Measurements from ENCODE around the gene PRKG1.
"Not testable (repeated sequence)": the region's sequence is repeated elsewhere in the genome, so short reads cannot be mapped to it uniquely, and the experiment has no call there.

PRKG1 gene

DNA sequence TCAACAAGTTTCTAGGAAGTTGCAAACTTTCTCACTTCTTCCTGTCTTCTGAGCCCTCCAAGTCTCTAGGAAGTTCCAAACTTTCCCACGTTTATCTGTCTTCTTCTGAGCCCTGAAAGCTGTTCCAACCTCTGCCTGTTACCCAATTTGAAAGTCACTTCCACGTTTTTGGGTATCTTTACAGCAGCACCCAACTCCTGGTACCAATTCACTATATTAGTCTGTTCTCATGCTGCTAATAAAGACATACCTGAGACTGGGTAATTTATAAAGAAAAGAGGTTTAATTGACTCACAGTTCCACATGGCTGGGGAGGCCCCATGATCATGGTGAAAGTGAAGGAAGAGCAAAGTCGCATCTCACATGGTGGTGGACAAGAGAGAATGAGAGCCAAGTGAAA, 381.5 kb downstream of the PRKG1 start:
- DNase-seq (ENCODE audit: extremely low spot score, insufficient read length, low read depth); FAIRE-seq: not testable (repeated sequence)

DNA sequence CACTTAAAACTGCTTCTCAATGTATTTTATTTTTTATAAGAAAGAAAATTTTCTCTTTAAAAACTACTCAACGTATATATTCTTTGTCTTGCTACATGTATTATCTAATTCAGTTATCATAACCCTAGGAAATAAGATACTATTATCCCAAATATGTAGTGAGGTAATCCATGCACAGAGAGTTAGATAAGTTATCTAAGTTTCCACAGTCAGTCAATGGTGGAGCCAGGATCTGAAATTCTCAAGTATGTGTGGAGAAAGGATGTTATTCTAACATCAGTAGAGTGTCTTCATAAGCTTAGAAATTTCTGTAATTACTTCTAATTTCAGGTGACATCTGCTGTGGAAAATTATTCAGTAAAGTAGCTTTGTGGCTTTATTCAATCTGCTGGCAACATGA, 385.2 kb downstream of the PRKG1 start:
- FAIRE-seq (no peak), DNase-seq (ENCODE audit: extremely low spot score, insufficient read length, low read depth) (no peak)

DNA sequence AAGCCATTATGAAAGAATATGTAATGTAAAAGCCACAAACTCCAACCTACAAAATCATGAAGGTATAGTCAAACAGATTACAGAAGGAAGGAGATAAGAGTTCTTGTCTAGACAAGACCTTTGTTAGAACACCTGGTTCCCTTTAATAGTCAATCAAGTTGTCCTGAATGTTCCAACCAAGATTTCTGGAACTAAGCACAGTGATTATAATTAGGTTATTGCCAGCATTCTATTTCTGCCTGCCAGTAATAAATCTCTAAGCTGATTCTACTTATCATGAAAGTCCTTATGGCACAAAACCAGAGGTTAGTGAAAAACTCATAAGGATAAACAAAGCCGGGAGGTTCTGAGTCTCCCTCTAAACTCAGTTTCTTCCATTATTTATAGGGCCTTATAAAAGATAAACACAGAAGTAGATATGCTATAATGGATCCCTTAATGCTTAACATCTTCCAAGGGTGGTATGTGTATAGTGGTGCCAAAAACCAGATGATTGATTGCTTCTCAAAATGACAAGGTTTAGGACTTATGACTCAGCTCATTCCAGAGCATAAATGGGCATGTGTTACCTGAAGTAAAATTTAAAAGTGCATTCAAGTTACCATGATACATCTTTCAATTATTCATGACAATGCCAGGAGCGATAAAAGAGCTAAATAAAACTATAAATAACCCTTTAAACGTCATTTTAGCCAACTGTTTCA, 387.9 kb downstream of the PRKG1 start:
- DNase-seq (ENCODE audit: extremely low spot score, insufficient read length, low read depth): no peak

DNA sequence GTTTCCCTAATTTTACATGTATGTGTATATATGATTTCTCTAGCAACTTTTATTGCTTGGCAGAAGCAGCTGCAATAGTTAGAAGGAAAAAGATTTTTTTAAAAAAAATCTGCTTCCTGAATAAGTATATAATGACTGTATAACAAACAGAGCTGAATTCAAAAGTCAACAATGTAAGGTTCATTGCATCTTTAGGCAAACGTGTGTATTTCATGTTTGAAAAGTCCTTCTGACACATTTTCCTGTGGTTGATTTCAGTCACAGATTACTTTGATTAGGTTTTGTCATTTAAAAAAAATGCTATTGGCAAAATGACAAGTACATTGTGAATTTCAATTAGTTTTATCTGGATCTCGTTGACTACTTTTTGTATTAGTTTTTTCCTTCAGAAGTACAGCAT, 394.1 kb downstream of the PRKG1 start:
- no peak for FAIRE-seq

More for the DNA sequence above, 387.9 kb downstream of the PRKG1 start:
- FAIRE-seq: no peak

DNA sequence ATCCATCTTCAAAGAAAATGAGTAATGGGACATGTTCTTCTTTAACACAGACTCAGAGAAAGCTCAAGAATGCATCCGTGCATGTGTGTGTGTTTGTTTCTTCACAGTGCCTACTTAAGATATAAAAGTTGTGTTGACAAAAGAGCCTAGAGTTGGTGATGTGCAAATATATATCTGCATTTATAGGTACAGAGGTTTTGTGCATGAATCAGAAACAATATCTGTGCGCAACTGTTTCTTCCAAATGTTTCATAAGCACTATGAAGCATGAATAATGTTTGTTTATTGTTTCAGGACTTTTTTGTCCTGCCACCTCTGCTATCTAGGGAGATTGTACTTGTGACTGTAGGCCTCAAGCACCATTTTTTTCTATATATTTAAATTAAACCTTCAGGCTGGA, 395.4 kb downstream of the PRKG1 start:
- FAIRE-seq (no peak), DNase-seq (ENCODE audit: extremely low spot score, insufficient read length, low read depth) (no peak)

More for the DNA sequence above, 394.1 kb downstream of the PRKG1 start:
- DNase-seq (ENCODE audit: extremely low spot score, insufficient read length, low read depth): no peak

DNA sequence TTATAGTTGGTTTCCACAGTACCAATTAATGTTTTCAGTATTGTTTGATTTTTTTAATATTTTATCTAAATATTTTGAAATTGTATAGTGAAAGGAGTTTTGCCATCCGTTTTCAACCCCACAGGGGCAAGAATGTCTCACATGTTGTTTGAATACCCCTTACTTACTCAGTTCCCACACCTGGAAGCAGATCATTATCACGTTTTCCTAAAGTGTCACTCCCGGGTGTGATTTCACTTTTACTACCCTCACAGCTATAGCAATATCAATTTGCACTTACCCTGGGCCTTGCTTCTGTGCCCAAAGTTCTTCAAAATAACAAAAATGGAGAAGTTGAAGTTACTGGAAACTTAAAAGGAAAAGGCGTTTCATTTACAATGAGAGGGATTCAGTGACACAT, 397.0 kb downstream of the PRKG1 start:
- no peak for FAIRE-seq
- DNase-seq (ENCODE audit: extremely low spot score, insufficient read length, low read depth): no peak

DNA sequence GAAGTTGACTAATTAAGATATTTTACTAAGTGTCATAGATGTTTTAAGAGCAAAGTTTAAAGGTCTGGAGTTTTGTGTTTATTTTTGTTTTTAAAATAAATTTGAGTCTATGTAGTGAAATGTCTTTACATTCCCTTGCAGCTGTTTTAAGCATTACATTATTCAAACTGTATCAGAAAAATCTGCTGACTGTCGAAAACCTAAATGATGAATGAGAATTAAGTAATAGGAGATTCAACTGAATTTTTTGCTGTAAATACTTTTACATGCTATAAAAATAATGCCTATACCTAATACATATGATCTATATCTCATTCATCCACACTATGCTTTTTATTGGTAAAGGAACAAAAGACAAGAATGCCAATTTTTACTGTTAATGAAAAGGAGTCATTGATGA, 397.9 kb downstream of the PRKG1 start:
- no peak for FAIRE-seq

DNA sequence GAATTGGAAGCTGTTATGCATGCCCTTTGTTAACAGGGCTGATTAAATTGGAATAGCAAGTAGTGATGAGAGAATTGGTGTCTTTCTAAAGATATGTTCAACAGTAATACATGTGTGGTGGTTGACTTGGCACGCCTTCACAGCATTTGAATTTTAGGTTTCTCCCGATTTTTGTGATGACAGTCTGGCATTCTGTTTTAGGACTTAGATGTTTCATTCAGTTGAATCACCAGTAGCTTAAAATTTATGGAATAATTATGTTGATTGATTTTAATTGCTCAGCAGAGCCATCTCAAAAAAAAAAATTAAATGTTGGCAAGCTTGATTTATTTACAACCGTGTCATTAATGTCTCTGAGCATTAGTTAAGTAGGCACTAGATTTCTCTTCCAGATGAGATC, 405.4 kb downstream of the PRKG1 start:
- no peak for DNase-seq (ENCODE audit: extremely low spot score, insufficient read length, low read depth)
- FAIRE-seq: no peak

More for the DNA sequence above, 397.9 kb downstream of the PRKG1 start:
- DNase-seq (ENCODE audit: extremely low spot score, insufficient read length, low read depth): no peak

DNA sequence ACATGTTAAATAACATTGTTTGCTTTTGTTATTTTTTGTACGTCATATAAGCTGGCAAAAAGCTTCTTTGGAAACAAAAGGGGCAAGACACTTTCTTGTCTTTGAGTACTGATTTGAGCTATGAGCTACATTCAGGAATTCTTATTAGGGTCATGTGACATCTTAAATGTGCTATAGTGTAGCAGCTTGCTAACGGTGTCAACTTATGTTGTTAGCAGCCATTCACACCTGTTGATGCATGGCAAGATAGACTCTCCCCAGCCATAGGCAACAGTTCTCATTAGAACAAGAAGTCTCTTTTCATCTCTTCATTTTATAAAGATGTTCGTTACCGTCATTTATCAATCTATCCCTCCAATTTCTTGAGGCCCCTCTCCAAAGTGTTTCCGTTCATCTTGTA, 411.4 kb downstream of the PRKG1 start:
- no peak for FAIRE-seq

DNA sequence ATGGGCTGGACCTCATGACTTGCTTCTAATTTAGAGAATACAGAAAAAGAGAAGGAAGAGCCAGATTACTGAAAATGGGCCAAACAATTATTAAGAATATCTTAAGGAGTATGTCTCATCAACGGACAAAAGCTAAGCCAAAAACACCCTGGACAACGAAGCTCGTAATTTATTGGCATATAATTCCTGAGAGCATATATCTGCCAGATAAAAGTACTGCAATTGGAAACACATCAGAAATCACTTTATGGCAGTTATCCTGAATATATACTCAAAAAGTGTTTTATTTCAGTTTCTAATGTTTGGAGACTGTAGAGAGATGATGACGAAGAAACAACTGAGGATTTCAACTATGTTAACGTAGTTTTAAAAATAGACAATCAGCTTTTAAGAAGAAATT, 413.3 kb downstream of the PRKG1 start:
- DNase-seq (ENCODE audit: extremely low spot score, insufficient read length, low read depth) (no peak), FAIRE-seq (no peak)

More for the DNA sequence above, 411.4 kb downstream of the PRKG1 start:
- no peak for DNase-seq (ENCODE audit: extremely low spot score, insufficient read length, low read depth)

DNA sequence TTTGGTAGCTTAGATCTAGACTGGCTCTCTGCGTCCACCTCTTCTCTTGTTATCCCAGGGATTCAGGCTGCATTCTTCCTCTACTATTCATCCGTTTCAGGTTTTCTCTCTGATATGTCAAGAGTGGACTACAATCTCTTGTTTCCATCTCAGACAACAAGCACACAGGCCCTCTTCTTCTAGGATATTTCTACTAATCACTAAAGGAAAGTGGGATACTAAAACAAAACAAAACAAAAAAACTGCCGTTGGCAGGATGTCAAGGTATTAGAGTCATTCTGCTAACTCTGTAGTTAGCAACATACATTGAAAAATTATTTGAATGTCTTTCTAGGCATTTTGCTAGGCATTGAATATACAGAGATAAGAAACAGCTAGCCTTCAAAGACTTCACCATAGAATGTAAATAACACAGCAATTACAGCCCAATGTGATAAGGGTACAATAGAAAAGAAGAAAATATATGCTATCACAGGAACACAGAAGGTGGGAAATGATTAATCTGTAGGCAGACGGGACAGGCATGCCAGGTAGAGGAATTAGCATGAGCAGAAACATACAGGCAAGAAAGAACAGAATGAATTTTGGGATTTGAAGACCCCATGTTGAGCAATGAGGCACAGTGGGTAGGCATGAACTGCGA, 414.6 kb downstream of the PRKG1 start:
- DNase-seq (ENCODE audit: extremely low spot score, insufficient read length, low read depth): no peak
- FAIRE-seq: no peak

DNA sequence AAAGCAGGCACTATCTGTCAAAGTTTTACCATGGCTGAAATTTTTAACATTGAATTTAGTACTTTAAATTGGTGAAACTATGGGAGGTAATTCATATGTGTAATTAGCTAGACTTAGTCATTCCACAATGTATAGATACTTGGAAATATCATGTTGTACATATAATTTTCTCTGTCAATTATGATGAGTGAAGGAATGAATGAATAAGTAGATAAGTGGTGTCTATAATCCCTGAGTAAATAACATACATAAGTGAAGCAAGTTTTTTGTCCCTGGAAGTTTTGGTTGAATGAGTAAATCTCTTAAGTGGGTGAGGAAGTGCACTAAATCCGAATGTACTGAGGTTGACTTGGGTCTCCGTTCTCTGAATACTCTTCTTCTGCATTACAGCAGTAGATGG, 424.1 kb downstream of the PRKG1 start:
- DNase-seq (ENCODE audit: extremely low spot score, insufficient read length, low read depth) (no peak), FAIRE-seq (no peak)

DNA sequence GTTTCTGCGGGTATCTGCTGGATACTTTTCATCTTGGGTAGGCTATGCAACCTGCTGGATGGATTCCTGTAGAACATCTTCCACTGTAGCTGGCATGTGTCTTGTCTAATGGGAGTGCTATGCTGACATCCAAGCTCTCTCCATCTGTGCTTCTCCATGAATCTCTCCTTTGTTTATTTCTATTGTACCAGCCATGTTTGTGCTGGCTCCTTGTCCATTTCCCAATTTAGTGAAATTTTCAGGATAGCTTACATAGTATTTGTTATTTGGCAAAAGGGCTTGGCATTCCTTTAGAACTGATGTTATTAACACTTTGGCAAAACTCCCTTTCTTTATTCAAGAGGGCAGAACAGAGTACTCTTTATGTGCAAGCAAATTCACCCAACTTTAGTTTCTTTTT, 427.1 kb downstream of the PRKG1 start:
- DNase-seq (ENCODE audit: extremely low spot score, insufficient read length, low read depth) (no peak), FAIRE-seq (no peak)

DNA sequence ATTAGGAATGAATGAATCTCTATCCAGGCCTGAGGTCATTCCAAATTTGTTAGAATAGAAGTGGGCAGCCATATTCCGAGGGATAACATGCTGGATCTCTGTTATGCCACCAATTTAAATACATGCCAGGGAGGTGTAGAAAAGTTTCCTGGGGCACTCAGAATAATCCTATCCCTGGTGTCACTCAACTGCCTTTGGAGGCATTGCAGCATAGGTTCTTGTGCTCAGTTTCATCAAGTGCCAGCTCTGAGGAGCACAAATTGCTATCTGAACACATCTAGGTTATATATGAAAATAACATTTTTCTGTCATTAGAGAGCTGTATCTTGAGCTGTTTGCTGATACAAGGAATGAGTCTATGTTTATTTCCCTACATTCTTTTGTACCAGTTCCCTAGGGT, 427.8 kb downstream of the PRKG1 start:
- no peak for DNase-seq (ENCODE audit: extremely low spot score, insufficient read length, low read depth)
- FAIRE-seq: no peak

DNA sequence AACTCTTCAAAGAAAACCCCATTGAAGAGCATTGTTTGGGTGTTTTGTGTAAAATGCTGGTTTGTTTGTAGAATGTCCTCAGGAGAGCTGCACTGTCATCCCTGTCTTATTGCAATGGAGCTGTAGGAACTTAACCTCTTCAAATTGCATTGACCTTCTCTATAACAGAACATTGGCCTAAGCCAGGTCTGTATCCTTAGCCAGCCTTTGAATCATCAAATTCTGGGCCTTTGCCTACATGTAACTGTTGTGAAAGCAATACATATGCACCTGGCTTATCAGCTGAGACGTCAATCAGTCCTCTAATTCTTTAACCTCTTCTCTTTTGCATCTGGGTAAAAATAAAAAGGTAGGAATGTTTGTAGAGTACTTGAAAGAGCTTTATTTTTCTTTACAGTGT, 429.1 kb downstream of the PRKG1 start:
- no peak for FAIRE-seq

DNA sequence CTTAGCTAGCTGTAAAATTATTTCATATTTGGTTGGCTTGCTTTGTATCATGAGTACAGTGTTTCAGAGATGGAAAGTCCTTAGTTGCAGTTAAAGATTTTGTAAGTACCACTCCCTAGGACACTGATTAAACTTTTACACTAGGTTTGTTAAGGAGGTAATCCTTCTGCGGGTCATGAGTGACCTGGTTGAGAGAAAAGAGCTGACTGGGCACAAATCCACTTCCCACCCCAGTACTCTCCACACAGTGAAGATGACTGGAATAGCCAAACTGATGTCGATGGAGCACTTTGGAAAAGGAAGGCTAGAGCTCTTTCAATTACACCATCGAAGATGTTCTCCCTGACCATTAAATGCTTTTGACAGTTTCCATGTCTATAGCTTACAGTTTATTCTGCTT, 433.2 kb downstream of the PRKG1 start:
- FAIRE-seq (no peak), DNase-seq (ENCODE audit: extremely low spot score, insufficient read length, low read depth) (no peak)

More for the DNA sequence above, 429.1 kb downstream of the PRKG1 start:
- no peak for DNase-seq (ENCODE audit: extremely low spot score, insufficient read length, low read depth)

DNA sequence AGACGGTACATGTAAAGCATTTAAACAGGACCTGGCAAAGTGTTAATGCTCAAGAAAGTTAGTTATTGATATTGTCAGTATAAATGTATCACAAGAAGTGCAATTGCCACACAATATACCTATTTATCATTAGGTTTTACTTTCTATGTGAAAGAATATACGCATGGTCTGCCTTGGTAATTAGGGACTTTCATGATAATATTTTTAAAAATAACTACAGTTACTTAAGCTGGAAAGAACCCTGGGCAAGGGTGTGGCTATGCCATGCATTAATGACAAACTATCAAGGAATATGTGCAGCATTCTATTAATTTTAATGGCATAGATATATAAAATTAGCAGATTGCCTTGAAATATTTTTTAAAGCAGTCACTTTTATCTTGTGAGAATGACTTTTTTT, 433.9 kb downstream of the PRKG1 start:
- FAIRE-seq: no peak

DNA sequence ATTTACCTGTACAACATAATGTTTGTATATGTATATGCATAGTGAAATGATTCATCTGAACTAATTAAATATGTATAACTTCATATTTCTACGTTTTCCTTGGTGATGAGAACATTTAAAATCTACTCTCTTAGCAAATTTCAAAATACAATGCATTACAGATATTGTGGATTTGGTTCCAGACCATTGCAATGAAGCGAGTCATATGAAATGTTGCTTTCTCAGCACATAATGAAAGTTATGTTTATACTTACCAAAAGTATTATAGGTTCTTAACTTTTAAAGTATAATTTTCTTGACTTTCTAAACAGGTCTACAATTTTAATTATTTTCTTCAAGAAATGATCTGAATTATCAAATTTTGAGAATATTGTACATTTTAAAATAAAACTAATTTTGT, 435.9 kb downstream of the PRKG1 start:
- no peak for FAIRE-seq
- DNase-seq (ENCODE audit: extremely low spot score, insufficient read length, low read depth): no peak

More for the DNA sequence above, 433.9 kb downstream of the PRKG1 start:
- no peak for DNase-seq (ENCODE audit: extremely low spot score, insufficient read length, low read depth)

DNA sequence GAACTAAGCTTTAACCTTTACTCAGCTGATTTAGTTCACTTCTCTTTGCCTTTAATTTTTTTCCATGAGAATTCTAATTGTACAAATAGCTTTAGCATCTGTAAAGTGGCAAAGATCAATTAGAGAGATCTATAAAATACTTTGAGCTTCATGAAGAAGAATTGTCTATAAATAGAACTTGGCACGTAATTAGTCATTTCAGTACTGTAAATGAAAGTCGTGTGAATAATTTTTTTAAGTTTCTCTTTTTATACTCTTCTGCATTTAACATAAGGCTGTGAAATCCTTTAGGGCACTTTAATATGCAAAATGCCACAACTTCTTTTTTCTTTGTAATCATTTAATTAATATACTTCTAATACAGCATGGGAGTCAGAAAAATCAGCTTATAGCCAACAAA, 447.3 kb downstream of the PRKG1 start:
- DNase-seq (ENCODE audit: extremely low spot score, insufficient read length, low read depth): no peak

DNA sequence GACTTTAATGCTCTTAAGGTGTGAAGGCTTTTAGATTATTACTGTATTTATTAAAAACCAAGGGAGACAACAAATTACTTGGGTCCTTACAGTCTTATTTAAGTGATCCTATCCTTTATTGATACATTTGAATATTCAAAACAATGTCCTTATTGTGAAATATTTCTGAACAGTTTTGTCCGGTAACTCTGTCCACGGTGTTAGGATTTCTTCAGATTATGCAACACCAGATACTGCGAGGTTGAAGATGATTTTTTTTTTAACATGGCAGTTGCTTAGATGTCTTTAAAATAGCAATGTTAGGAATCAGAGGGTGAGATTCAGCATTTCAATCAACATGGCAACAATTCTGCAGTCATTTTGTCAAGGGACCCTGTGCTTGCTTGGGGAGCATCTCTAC, 448.6 kb downstream of the PRKG1 start:
- no peak for DNase-seq (ENCODE audit: extremely low spot score, insufficient read length, low read depth)
- FAIRE-seq: no peak

More for the DNA sequence above, 447.3 kb downstream of the PRKG1 start:
- FAIRE-seq: no peak

DNA sequence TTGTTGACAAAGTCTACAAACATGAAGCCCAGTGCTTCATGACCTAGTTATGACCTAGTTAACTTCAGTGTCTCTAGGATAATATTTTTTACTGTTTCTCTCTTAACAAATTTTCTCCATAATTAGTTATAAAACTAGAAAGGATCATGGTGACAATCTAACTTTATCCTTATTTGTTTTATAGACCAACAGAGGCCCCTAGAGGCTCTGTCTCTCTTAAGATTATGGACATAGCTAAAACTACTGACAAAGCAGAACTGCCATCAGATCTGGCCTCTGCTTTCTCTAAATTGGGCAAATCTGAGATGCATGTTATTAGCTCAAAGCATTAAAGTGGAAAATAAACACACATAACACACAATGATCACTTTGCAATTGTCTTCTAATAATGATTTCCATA, 449.2 kb downstream of the PRKG1 start:
- no peak for FAIRE-seq
- no peak for DNase-seq (ENCODE audit: extremely low spot score, insufficient read length, low read depth)

DNA sequence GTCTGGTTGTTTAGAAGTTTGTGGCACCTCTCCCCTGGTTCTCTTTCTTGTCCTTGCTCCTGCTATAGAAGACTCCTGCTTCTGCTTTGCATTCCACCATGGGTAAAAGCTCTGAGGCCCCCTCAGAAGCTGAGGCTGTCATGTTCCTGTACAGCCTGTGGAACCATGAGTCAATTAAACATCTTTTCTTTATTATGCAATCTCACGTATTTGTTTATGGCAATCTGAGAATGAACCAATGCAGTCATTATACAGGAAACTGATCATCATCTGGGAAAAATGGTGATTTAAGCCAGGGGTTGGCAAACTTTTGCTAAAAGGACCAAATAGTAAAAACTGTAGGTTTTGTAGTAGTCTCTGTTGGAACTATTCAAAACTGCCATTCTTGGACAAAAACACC, 449.8 kb downstream of the PRKG1 start:
- no peak for FAIRE-seq

More for the DNA sequence above, 449.8 kb downstream of the PRKG1 start:
- DNase-seq (ENCODE audit: extremely low spot score, insufficient read length, low read depth): no peak

Data from GM18507 (cell line).